Hepatocyte (in vitro differentiated cells): Measurements from ENCODE around the gene CD1D. TPM values are rescaled to one million over a fixed set of nuclear protein-coding genes. Genes with fewer than 3 reads are reported as not detected.
"Not testable (repeated sequence)": the region's sequence is repeated elsewhere in the genome, so short reads cannot be mapped to it uniquely, and the experiment has no call there.

Source experiments
- DNase-seq: peaks from one replicate; pipeline ENCODE4 v3.0.0-alpha.2; 2016; ENCODE audit warnings: low spot score
- H2AFZ ChIP-seq: fragments of 200-600 bp; sonication (generic); 2 replicates; pipeline ENCODE4 v1.6.0; 2016; ENCODE audit warnings: antibody characterized with exemption, mild to moderate bottlenecking
- H3K27ac ChIP-seq: fragments of 200-600 bp; sonication (generic); 2 replicates; pipeline ENCODE4 v1.5.1; 2016; ENCODE audit warnings: mild to moderate bottlenecking
- H3K27me3 ChIP-seq: fragments of 200-600 bp; sonication (generic); 2 replicates; pipeline ENCODE4 v1.6.1; 2016
- H3K36me3 ChIP-seq: fragments of 200-600 bp; sonication (generic); replicated peaks from 2 replicates; pipeline ENCODE4 v1.5.1; 2016; ENCODE audit warnings: low read depth; ENCODE audit not compliant: insufficient read depth
- H3K4me1 ChIP-seq: fragments of 200-600 bp; sonication (generic); 2 replicates; pipeline ENCODE4 v1.5.1; 2016; ENCODE audit warnings: mild to moderate bottlenecking, moderate library complexity; ENCODE audit not compliant: insufficient read depth
- H3K4me2 ChIP-seq: fragments of 200-600 bp; sonication (generic); 2 replicates; pipeline ENCODE4 v1.6.0; 2016
- H3K4me3 ChIP-seq: fragments of 200-600 bp; sonication (generic); 2 replicates; pipeline ENCODE4 v1.5.1; 2016; ENCODE audit warnings: mild to moderate bottlenecking
- H3K79me2 ChIP-seq: fragments of 200-600 bp; sonication (generic); 2 replicates; pipeline ENCODE4 v1.6.0; 2017; ENCODE audit warnings: mild to moderate bottlenecking
- H3K9me2 ChIP-seq: fragments of 200-600 bp; sonication (generic); replicated peaks from 2 replicates; pipeline ENCODE4 v1.6.0; 2017; ENCODE audit warnings: mild to moderate bottlenecking; ENCODE audit not compliant: insufficient read depth
- H3K9me3 ChIP-seq: fragments of 200-600 bp; sonication (generic); 2 replicates; pipeline ENCODE4 v1.5.1; 2016; ENCODE audit warnings: low read depth, mild to moderate bottlenecking
- H4K20me1 ChIP-seq: fragments of 200-600 bp; sonication (generic); 2 replicates; pipeline ENCODE4 v1.6.0; 2016; ENCODE audit warnings: mild to moderate bottlenecking; ENCODE audit not compliant: insufficient read depth, poor library complexity, severe bottlenecking
- CTCF ChIP-seq: fragments of 200-600 bp; sonication (generic); IDR thresholded peaks from 2 replicates; pipeline ENCODE4 v1.5.1; 2016; ENCODE audit warnings: antibody characterized with exemption, mild to moderate bottlenecking; ENCODE audit not compliant: poor library complexity
- EZH2 ChIP-seq: fragments of 200-600 bp; sonication (generic); IDR thresholded peaks from 2 replicates; pipeline ENCODE4 v1.6.1; 2016; ENCODE audit warnings: antibody characterized with exemption, mild to moderate bottlenecking, borderline replicate concordance
- EZH2phosphoT487 ChIP-seq: fragments of 200-600 bp; sonication (generic); IDR thresholded peaks from one replicate; pipeline ENCODE4 v1.6.1; 2018; ENCODE audit warnings: antibody characterized with exemption, mild to moderate bottlenecking, low read depth, moderate library complexity; ENCODE audit not compliant: unreplicated experiment, severe bottlenecking
- WGBS: methylation state at CpG from one replicate; pipeline ENCODE4 v1.1.6; 2016; ENCODE audit warnings: low lambda C conversion rate; ENCODE audit errors: missing lambda C conversion rate; 5-methylcytosine and 5-hydroxymethylcytosine counted together
- polyA plus RNA-seq: library from polyadenylated mRNA; unstranded; fragments of >200 nt; fragmentation: Nextera tagmentation; extraction: Ambion mirVana; gene quantifications from 2 replicates; pipeline ENCODE4 v1.2.1, GENCODE V29; 2016
- total RNA-seq: library from RNA; depleted of rRNA; stranded (reverse); fragments of >200 nt; gene quantifications from 2 replicates; pipeline ENCODE4 v1.2.3, GENCODE V29; 2014

Gene CD1D
- total and polyA plus RNA-seq, 2 experiments from 2014 or later, result 3.7 to 3.9 TPM

GRCh38 chr1:158212320-158212719 lies 31.6 kb downstream of the CD1D start:
- H2AFZ ChIP-seq, result no peak overlapping the region
- H4K20me1 ChIP-seq, result no peaks in the 10 kb centered on the region
- H3K9me3 ChIP-seq, result no peaks in the 10 kb centered on the region
- H3K4me1 ChIP-seq, result no peaks in the 10 kb centered on the region
- TF ChIP-seq EZH2 (no peak), EZH2phosphoT487 (no peak), CTCF (no peak)
- no peak overlapping the region for H3K4me3 ChIP-seq
- WGBS, result 75% methylated on average over 8 of the region's 10 CpGs
- H3K27me3 ChIP-seq, result no peaks in the 10 kb centered on the region
- no peaks in the 10 kb centered on the region for H3K79me2 ChIP-seq
- no peaks in the 10 kb centered on the region for H3K9me2 ChIP-seq
- no peak overlapping the region for H3K4me2 ChIP-seq
- H3K27ac ChIP-seq, result no peak overlapping the region
- no peak for DNase-seq
- H3K36me3 ChIP-seq, result no peaks in the 10 kb centered on the region

DNA sequence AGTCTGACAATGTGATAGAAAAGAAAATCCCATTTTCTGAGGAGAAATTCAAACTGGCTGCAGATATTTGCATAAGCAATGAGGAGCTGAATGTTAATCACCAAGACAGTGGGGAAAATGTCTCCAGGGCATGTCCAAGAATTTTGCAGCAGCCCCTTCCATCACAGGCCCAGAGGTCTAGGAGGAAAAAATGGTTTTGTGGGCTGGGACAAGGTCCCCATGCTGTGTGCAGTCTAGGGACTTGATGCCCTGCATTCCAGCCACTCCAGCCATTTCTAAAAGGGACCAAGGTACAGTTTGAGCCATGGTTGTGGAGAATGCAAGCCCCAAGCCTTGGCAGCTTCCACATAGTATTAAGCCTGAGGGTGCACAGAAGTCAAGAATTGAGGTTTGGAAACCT lies 42.8 kb downstream of the CD1D start:
- H3K79me2 ChIP-seq, H2AFZ ChIP-seq, H3K27me3 ChIP-seq, DNase-seq, H3K9me2 ChIP-seq, H3K9me3 ChIP-seq, H3K36me3 ChIP-seq, H3K27ac ChIP-seq, H3K4me1 ChIP-seq, H3K4me2 ChIP-seq, H3K4me3 ChIP-seq, H4K20me1 ChIP-seq: not testable (repeated sequence)

DNA sequence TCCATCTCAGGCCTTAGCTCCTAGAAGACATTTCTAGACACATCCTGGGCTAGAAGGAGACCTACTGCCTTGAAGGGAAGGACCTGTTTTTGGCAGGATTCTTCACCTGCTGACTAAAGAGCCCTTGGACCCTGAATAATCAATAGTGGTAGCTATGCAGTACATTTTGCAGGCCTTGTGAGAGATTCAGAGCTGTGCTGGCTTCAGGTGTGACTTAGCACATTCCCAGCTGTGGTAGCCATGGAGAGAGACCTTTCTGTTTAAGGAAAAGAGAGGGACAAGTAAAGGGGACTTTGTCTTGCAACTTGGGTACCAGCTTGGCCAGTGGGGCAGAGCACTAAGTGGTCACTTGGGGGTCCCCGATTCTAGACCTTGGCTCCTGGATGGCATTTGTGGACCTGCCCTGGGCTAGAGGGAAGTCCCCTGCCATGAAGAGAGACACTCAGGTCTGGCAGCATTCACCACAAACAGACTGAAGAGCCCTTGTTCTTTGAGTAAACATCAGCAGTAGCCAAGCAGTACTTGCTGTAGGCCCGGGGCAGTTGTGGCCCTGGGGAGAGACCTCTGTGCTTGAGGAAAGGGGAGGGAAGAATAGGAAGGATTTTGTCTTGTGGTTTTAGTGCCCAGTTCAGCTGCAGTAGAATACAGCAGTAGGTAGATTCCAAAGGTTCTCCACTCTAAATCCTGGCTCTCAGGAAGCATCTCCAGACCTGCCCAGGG lies 47.4 kb downstream of the CD1D start:
- Histone ChIP-seq H4K20me1 (no peaks in the 10 kb centered on the region), H3K27ac (no peak overlapping the region), H3K79me2 (no peaks in the 10 kb centered on the region), H3K9me3 (no peaks in the 10 kb centered on the region), H3K9me2 (no peaks in the 10 kb centered on the region), H3K4me3 (no peak overlapping the region), H3K4me2 (no peak overlapping the region), H3K27me3 (no peaks in the 10 kb centered on the region), H2AFZ (no peak overlapping the region), H3K4me1 (no peaks in the 10 kb centered on the region), H3K36me3 (no peaks in the 10 kb centered on the region)
- DNase-seq, result no peak
- TF ChIP-seq EZH2, result no peak
- 71% methylated on average over 2 of the region's 2 CpGs for WGBS

Other genes starting within 250 kb of the CD1D start
- 33.5 and 47.1 TPM in 2 replicates for gene KIRREL1, start 187.2 kb upstream of the CD1D start, total RNA-seq
- 14.8 and 20.4 TPM in 2 replicates for gene KIRREL1, start 187.2 kb upstream of the CD1D start, polyA plus RNA-seq
- not detected in 2 replicates for gene CD1A, start 73.5 kb downstream of the CD1D start, total RNA-seq
- gene CD1A, start 73.5 kb downstream of the CD1D start, polyA plus RNA-seq, result not detected in 2 replicates
- gene CD1C, start 109.0 kb downstream of the CD1D start, total RNA-seq, result not detected in 2 replicates
- gene CD1C, start 109.0 kb downstream of the CD1D start, polyA plus RNA-seq, result not detected in 2 replicates
- gene CD1B, start 150.6 kb downstream of the CD1D start, total RNA-seq, result not detected in 2 replicates
- not detected in 2 replicates for gene CD1B, start 150.6 kb downstream of the CD1D start, polyA plus RNA-seq
- gene CD1E, start 173.0 kb downstream of the CD1D start, total RNA-seq, result not detected in 2 replicates
- not detected in 2 replicates for gene CD1E, start 173.0 kb downstream of the CD1D start, polyA plus RNA-seq
- not detected in 2 replicates for gene OR10T2, start 218.6 kb downstream of the CD1D start, total RNA-seq
- gene OR10T2, start 218.6 kb downstream of the CD1D start, polyA plus RNA-seq, result not detected in 2 replicates
- gene OR10K2, start 245.3 kb downstream of the CD1D start, total RNA-seq, result not detected in 2 replicates
- gene OR10K2, start 245.3 kb downstream of the CD1D start, polyA plus RNA-seq, result not detected in 2 replicates